Calu3 (cell line): ENCODE data around the gene ZNF311. TPM values are rescaled to one million over a fixed set of nuclear protein-coding genes. Genes with fewer than 3 reads are reported as not detected.

Source experiments
- BruUV-seq: library from RNA; stranded (reverse); fragments of 400-500 nt; replicated peaks from 2 replicates; lab custom pipeline; 2021; lab: Mats Ljungman, UMichigan
- CTCF ChIA-PET: fragments of 300-600 bp; sonication (Branson Sonifier 250); formaldehyde crosslinking; loops from one replicate; lab custom pipeline; 2022; ENCODE audit warnings: antibody characterized with exemption; lab: Charles Lee
- DNase-seq: peaks from one replicate; pipeline ENCODE4 v3.0.0; 2022
- H3K27ac Mint-ChIP-seq: one replicate; pipeline ENCODE4 v1.8.0; 2022; ENCODE audit warnings: mixed read lengths; ENCODE audit not compliant: unreplicated experiment
- H3K27me3 Mint-ChIP-seq: one replicate; pipeline ENCODE4 v1.8.0; 2022; ENCODE audit warnings: mixed read lengths; ENCODE audit not compliant: unreplicated experiment
- H3K36me3 Mint-ChIP-seq: one replicate; pipeline ENCODE4 v1.8.0; 2022; ENCODE audit warnings: mild to moderate bottlenecking, moderate library complexity, mixed read lengths; ENCODE audit not compliant: insufficient read depth, unreplicated experiment
- H3K4me1 Mint-ChIP-seq: one replicate; pipeline ENCODE4 v1.8.0; 2022; ENCODE audit warnings: mild to moderate bottlenecking, low read depth, mixed read lengths; ENCODE audit not compliant: unreplicated experiment
- H3K4me3 Mint-ChIP-seq: one replicate; pipeline ENCODE4 v1.8.0; 2022; ENCODE audit warnings: mild to moderate bottlenecking, low read depth, moderate library complexity, mixed read lengths; ENCODE audit not compliant: unreplicated experiment
- H3K9me3 Mint-ChIP-seq: one replicate; pipeline ENCODE4 v1.8.0; 2022; ENCODE audit warnings: low read depth, mixed read lengths; ENCODE audit not compliant: unreplicated experiment
- intact Hi-C: fragments of 100-400 bp; cut with micrococcal nuclease; formaldehyde crosslinking; loops from one replicate; pipeline ENCODE4 v1.10.0; 2022; ENCODE audit not compliant: unreplicated experiment
- total RNA-seq: library from RNA; stranded (reverse); gene quantifications from 2 replicates; pipeline ENCODE4 v1.2.3, GENCODE V29; 2022
- TF ChIP-seq, protein P1 (sequence below): fragments of 200-600 bp; IDR thresholded peaks from one replicate; pipeline ENCODE4 v1.8.0; 2022; ENCODE audit warnings: antibody characterized with exemption; ENCODE audit not compliant: unreplicated experiment

Gene ZNF311
- total RNA-seq, 1 experiment from 2014 or later, result 1.4 TPM

DNA sequence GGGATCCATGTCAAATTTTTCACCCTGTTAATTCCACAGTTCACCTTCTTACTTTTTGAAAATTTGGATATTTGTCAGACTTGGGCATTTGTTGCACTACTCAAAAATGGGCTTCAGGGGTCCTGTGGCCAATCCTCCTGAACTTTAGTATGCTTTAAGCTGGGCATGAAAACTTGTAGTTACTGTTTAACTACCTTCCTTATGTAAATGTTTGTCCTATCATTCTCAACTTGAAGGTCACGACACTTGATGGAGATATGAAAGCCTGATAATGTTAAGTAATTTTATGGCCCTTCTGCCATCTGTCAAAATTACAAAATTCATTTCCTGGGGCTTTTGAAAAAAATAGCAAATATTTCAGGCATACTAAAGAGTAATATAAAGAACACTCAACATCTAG is 4.2 kb upstream of the ZNF311 start:
- DNase-seq, result no peak
- Mint-ChIP-seq H3K4me3 (no peak overlapping the region), H3K27me3 (no peaks in the 10 kb centered on the region), H3K36me3 (peaks cover 10% of the 10 kb centered on the region), H3K9me3 (no peaks in the 10 kb centered on the region), H3K27ac (no peak overlapping the region), H3K4me1 (peaks cover 8% of the 10 kb centered on the region)
- intact Hi-C loops, result no loop called here
- TF ChIP-seq, protein P1, sequence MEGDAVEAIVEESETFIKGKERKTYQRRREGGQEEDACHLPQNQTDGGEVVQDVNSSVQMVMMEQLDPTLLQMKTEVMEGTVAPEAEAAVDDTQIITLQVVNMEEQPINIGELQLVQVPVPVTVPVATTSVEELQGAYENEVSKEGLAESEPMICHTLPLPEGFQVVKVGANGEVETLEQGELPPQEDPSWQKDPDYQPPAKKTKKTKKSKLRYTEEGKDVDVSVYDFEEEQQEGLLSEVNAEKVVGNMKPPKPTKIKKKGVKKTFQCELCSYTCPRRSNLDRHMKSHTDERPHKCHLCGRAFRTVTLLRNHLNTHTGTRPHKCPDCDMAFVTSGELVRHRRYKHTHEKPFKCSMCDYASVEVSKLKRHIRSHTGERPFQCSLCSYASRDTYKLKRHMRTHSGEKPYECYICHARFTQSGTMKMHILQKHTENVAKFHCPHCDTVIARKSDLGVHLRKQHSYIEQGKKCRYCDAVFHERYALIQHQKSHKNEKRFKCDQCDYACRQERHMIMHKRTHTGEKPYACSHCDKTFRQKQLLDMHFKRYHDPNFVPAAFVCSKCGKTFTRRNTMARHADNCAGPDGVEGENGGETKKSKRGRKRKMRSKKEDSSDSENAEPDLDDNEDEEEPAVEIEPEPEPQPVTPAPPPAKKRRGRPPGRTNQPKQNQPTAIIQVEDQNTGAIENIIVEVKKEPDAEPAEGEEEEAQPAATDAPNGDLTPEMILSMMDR, result no peak
- no TSS peak for BruUV-seq
- CTCF ChIA-PET, result interaction anchor here (0.7 kb wide), 1 partner anchor 28 kb away, joined by 3 read pairs; no protein-coding TSS in a partner anchor

DNA sequence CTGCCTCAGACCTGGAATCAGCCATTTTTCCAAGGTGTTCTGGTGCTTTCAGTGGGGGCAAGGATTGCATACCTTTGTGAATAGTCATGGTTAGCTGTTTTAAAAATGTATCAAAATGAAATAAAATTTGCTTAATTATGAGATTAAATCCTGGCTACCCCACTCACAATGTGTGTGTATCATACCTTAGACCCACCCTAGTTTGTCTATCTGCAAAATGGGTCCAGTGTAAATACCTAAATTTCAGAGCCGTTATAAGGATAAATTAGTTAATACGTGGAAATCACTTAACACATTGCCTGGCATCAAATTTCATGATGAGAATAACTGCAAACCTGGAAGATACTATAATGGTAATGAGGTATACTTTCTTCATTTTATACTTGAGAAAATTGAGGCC is 3.0 kb upstream of the ZNF311 start:
- Mint-ChIP-seq H3K4me1 (peaks cover 8% of the 10 kb centered on the region), H3K9me3 (no peaks in the 10 kb centered on the region), H3K36me3 (peaks cover 10% of the 10 kb centered on the region), H3K27ac (no peak overlapping the region), H3K27me3 (no peaks in the 10 kb centered on the region), H3K4me3 (no peak overlapping the region)
- CTCF ChIA-PET, result no interaction called here
- no peak for DNase-seq
- intact Hi-C loops, result no loop called here
- TF ChIP-seq, protein P1, result no peak
- no TSS peak for BruUV-seq

DNA sequence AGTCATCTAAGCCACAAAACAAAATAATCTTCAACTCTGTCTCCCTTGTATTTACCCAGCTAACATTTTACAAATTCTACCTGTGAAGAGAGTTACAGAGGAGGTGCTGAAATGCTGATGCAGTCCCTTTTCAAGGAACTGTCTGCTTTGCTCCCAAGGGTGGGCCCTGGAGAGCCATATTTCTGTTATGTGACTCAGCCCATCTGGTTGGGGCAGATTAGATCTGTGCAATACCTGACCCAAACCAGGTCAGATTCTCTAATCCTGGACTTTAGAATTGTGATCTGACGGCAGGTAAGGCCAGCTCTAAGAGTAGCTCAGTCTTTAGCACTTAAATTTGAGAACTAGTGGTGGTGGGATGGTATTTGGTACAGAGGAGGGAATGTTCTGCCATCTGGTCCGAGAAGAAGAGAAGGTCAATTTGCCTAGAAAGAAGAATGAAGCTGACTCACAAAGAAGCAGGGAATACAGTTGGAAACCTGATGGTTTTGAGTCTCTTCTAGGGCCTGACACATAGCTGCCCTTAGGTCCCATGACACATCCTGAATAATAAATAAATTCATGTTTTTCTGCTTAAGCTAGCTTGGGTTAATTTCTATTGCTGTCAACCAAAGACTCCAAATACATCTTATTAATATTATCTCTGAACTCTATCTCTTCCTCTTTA is 8.1 kb downstream of the ZNF311 start:
- Mint-ChIP-seq H3K27ac (no peak overlapping the region), H3K27me3 (no peaks in the 10 kb centered on the region), H3K36me3 (no peaks in the 10 kb centered on the region), H3K4me1 (no peaks in the 10 kb centered on the region), H3K9me3 (peaks cover 3% of the 10 kb centered on the region), H3K4me3 (no peak overlapping the region)
- CTCF ChIA-PET, result no interaction called here
- intact Hi-C loops, result no loop called here
- no TSS peak for BruUV-seq
- TF ChIP-seq, protein P1, result no peak
- DNase-seq, result no peak

DNA sequence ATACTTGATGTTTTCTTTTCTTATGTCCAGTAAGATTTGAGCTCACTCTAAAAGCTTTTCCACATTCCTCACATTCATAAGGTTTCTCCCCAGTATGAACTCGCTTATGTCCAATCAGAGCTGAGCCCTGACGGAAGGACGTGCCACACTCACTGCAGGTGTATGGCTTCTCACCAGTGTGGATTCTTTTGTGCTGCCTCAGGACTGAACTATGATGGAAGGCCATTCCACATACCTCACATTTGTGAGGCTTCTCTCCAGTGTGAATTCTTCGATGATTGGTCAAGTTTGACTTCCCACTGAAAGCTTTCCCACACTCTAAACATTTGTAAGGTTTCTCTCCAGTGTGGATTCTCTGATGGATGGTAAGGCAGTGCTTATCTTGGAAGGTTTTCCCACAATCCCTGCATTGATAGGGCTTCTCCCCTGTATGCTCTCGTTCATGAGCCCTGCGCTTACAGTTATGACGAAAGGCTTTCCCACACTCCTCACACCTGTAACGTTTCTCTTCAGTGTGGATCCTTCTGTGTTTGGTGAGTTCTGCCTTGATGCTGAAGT is 9.9 kb downstream of the ZNF311 start:
- no peak overlapping the region for H3K4me3 Mint-ChIP-seq

More for the DNA sequence above, 9.9 kb downstream of the ZNF311 start:
- no peaks in the 10 kb centered on the region for H3K27me3 Mint-ChIP-seq
- H3K36me3 Mint-ChIP-seq, result no peaks in the 10 kb centered on the region
- H3K27ac Mint-ChIP-seq, result no peak overlapping the region
- peaks cover 3% of the 10 kb centered on the region for H3K9me3 Mint-ChIP-seq
- no TSS peak for BruUV-seq
- no peak for DNase-seq
- intact Hi-C loops, result no loop called here
- CTCF ChIA-PET, result interaction anchor here (0.6 kb wide), 1 partner anchor 260 kb away, joined by 6 read pairs; no protein-coding TSS in a partner anchor
- TF ChIP-seq, protein P1, result no peak
- H3K4me1 Mint-ChIP-seq, result no peaks in the 10 kb centered on the region
